HepG2 (cell line): Measurements from ENCODE around the gene SOX9.

Experiments used
- EP300 ChIP-seq, 3 experiments: sonication (generic) in 1 of 3; formaldehyde crosslinking in 1 of 3; IDR thresholded peaks; 2 replicates each; pipeline versions ENCODE4 v1.5.1 to v1.6.1; 2011 to 2020; ENCODE audit warnings: low read depth in 2 of 3, low read length in 2 of 3, borderline replicate concordance in 1 of 3, improper control_type of control experiment in 1 of 3, mild to moderate bottlenecking in 1 of 3, missing genetic modification reagents in 1 of 3, moderate library complexity in 1 of 3
- GABPA ChIP-seq, 2 experiments: IDR thresholded peaks; 2 replicates each; pipeline ENCODE4 v1.6.1; 2011 to 2016; ENCODE audit warnings: low read depth in 2 of 2, low read length in 1 of 2, missing biosample characterization in 1 of 2, missing genetic modification characterization in 1 of 2
- MATR3 ChIP-seq: sonication (generic); formaldehyde crosslinking; IDR thresholded peaks from 2 replicates; pipeline ENCODE4 v1.4.0; 2020; ENCODE audit warnings: missing genetic modification reagents
- MEF2D ChIP-seq: sonication (generic); formaldehyde crosslinking; IDR thresholded peaks from 2 replicates; pipeline ENCODE4 v1.5.1; 2020; ENCODE audit warnings: mild to moderate bottlenecking, missing genetic modification reagents
- NR2F2 ChIP-seq: IDR thresholded peaks from 2 replicates; pipeline ENCODE4 v1.6.1; 2012; ENCODE audit warnings: low read depth, inconsistent platforms, borderline replicate concordance
- ZNF780A ChIP-seq: sonication (generic); formaldehyde crosslinking; IDR thresholded peaks from 2 replicates; pipeline ENCODE4 v1.8.0; 2022; ENCODE audit warnings: mild to moderate bottlenecking, missing genetic modification reagents, moderate library complexity

DNA sequence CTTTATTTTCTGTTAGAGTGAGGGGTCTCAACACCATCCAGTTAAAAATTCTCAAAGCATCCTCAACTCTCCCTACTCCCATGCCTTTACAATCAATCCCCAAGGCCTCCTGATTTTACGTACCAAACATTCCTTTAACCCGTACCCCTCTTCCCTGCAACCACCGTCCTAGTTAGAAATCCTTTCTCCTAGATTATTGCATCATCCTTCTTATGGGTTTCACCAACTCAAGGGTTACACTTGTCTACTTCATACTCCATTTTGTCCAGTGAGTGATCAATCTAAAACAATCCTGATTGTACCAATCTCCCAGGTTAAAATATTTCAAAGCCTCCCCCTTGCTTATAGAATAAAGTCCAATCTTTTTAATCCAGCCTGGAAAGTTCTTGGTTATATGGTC, 24.7 kb downstream of the SOX9 start:
- TF ChIP-seq MEF2D: no peak
- no peak for TF ChIP-seq GABPA (IDR thresholded peaks at IDR 0.05; ENCODE audit: low read depth, low read length)
- no peak for TF ChIP-seq GABPA (CRISPR knock-in tag; IDR thresholded peaks at IDR 0.05; ENCODE audit: low read depth)
- no peak for TF ChIP-seq NR2F2
- TF ChIP-seq ZNF780A: no peak
- TF ChIP-seq EP300 (IDR thresholded peaks at IDR 0.05; ENCODE audit: low read depth in 2 of 2, low read length in 2 of 2): no peak
- TF ChIP-seq EP300 (CRISPR knock-in tag; IDR thresholded peaks at IDR 0.05; ENCODE audit: borderline replicate concordance): no peak
- TF ChIP-seq MATR3 (CRISPR knock-in tag): no peak
